Hepatocyte (in vitro differentiated cells): ENCODE data around the gene MAIP1.

Experiments
- CTCF ChIP-seq: fragments of 200-600 bp; sonication (generic); IDR thresholded peaks from 2 replicates; pipeline ENCODE4 v1.5.1; 2016; ENCODE audit warnings: antibody characterized with exemption, mild to moderate bottlenecking; ENCODE audit not compliant: poor library complexity
- EZH2phosphoT487 ChIP-seq: fragments of 200-600 bp; sonication (generic); IDR thresholded peaks from one replicate; pipeline ENCODE4 v1.6.1; 2018; ENCODE audit warnings: antibody characterized with exemption, mild to moderate bottlenecking, low read depth, moderate library complexity; ENCODE audit not compliant: unreplicated experiment, severe bottlenecking

DNA sequence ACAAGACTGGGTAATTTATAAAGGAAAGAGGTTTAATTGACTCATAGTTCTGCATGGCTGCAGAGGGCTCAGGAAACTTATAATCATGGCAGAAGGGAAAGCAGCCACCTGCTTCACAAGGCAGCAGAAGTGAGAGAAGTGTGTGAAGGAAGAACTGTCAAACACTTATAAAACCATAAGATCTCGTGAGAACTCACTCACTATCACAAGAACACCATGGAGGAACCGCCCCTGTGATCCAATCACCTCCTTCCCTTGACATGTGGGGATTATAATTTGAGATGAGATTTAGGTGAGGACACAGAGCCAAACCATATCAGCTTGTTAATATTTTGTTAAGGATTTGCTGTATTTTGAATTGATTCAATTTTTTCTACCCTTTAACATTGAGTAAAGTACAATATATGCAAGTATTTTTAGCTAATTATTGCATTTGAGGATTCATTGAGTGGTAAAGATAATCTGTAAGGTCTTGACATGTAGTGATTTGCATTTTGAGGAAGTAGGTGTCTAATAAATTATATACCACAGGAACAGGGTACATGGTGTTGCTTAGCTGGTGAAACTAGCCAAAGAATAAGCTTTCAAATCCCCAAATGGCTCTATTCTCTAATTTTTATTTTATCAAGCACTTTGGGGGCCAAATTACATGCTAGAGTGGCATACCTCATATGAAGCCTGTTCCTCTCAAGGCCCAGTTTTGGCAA is 48.2 kb upstream of the MAIP1 start:
- TF ChIP-seq CTCF (no peak), EZH2phosphoT487 (no peak)
